K562 (cell line): ENCODE measurements around the gene CYB561A3. TPM values are rescaled to one million over a fixed set of nuclear protein-coding genes. Genes with fewer than 3 reads are reported as not detected.
A peak's percentile ranks its signal among the peaks of the same experiment; 100 is the strongest.

Experiments used
- ARID3A ChIP-seq: IDR thresholded peaks from 2 replicates; pipeline ENCODE4 v1.6.1; 2012; ENCODE audit warnings: low read depth, low read length, improper control_type of control experiment, borderline replicate concordance
- DPF2 ChIP-seq: fragments of 450-650 bp; IDR thresholded peaks from 2 replicates; pipeline ENCODE4 v1.6.1; 2016
- HDAC8 ChIP-seq: fragments of 450-650 bp; IDR thresholded peaks from 2 replicates; pipeline ENCODE4 v1.6.1; 2016; ENCODE audit warnings: mild to moderate bottlenecking, missing genetic modification characterization, moderate library complexity, missing compliant biosample characterization
- HMBOX1 ChIP-seq: sonication (generic); IDR thresholded peaks from 2 replicates; pipeline ENCODE4 v1.6.1; 2016
- HMG20A ChIP-seq: fragments of 450-650 bp; formaldehyde crosslinking; conservative IDR thresholded peaks from 2 replicates; pipeline ENCODE4 v1.4.0; 2020; ENCODE audit warnings: mild to moderate bottlenecking, mixed read lengths
- HNRNPUL1 ChIP-seq: fragments of 200-400 bp; formaldehyde crosslinking; IDR thresholded peaks from 2 replicates; pipeline ENCODE4 v1.6.1; 2017; ENCODE audit warnings: low read length
- KAT7 ChIP-seq: sonication (generic); formaldehyde crosslinking; IDR thresholded peaks from 2 replicates; pipeline ENCODE4 v1.8.0; 2022; ENCODE audit warnings: missing genetic modification reagents, mild to moderate bottlenecking, borderline replicate concordance
- KLF6 ChIP-seq: fragments of 250-450 bp; sonication (Bioruptor Pico); IDR thresholded peaks from 2 replicates; pipeline ENCODE4 v1.4.0; 2020; ENCODE audit warnings: mild to moderate bottlenecking, moderate library complexity, borderline replicate concordance
- LARP7 ChIP-seq: fragments of 450-650 bp; IDR thresholded peaks from 2 replicates; pipeline ENCODE4 v1.6.1; 2016
- MTA3 ChIP-seq: fragments of 450-650 bp; formaldehyde crosslinking; IDR thresholded peaks from 2 replicates; pipeline ENCODE4 v1.6.1; 2017; ENCODE audit warnings: mild to moderate bottlenecking, borderline replicate concordance
- NCOR1 ChIP-seq: fragments of 450-650 bp; IDR thresholded peaks from 2 replicates; pipeline ENCODE4 v1.6.1; 2016; ENCODE audit warnings: mild to moderate bottlenecking, moderate library complexity
- NFE2 ChIP-seq: IDR thresholded peaks from 2 replicates; pipeline ENCODE4 v1.6.1; 2014; ENCODE audit warnings: antibody characterized with exemption, low read depth
- NKRF ChIP-seq: fragments of 450-650 bp; IDR thresholded peaks from 2 replicates; pipeline ENCODE4 v1.6.1; 2016; ENCODE audit warnings: borderline replicate concordance
- PPARD ChIP-seq: fragments of 250-450 bp; sonication (Bioruptor Pico); IDR thresholded peaks from 2 replicates; pipeline ENCODE4 v1.8.0; 2022; ENCODE audit warnings: inconsistent platforms, mild to moderate bottlenecking, moderate library complexity
- RHOXF2B ChIP-seq: fragments of 250-450 bp; sonication (Bioruptor Pico); conservative IDR thresholded peaks from 2 replicates; pipeline ENCODE4 v1.5.1; 2021
- SAFB ChIP-seq: fragments of 200-400 bp; formaldehyde crosslinking; IDR thresholded peaks from 2 replicates; pipeline ENCODE4 v1.6.1; 2017; ENCODE audit warnings: low read depth, low read length, borderline replicate concordance
- SMARCB1 ChIP-seq: IDR thresholded peaks from 2 replicates; pipeline ENCODE4 v1.6.1; 2011; ENCODE audit warnings: improper control_type of control experiment, low read depth; ENCODE audit not compliant: insufficient read length
- SREBF2 ChIP-seq: sonication (generic); formaldehyde crosslinking; IDR thresholded peaks from 2 replicates; pipeline ENCODE4 v1.4.0; 2020; ENCODE audit warnings: mild to moderate bottlenecking, missing genetic modification reagents
- ZFPM2 ChIP-seq: fragments of 250-450 bp; sonication (Bioruptor Pico); IDR thresholded peaks from 2 replicates; pipeline ENCODE4 v1.5.1; 2022; ENCODE audit warnings: mild to moderate bottlenecking
- ZNF184 ChIP-seq: sonication (generic); formaldehyde crosslinking; IDR thresholded peaks from 2 replicates; pipeline ENCODE4 v1.5.0; 2020; ENCODE audit warnings: missing genetic modification reagents
- ZNF282 ChIP-seq: sonication (generic); formaldehyde crosslinking; IDR thresholded peaks from 2 replicates; pipeline ENCODE4 v1.8.1; 2023; ENCODE audit warnings: missing genetic modification reagents
- ZNF584 ChIP-seq: fragments of 200-800 bp; sonication (Bioruptor generic); IDR thresholded peaks from 2 replicates; pipeline ENCODE4 v1.6.1; 2016; ENCODE audit warnings: low read depth, mild to moderate bottlenecking, missing genetic modification characterization, missing compliant biosample characterization
- ZNF589 ChIP-seq: fragments of 200-800 bp; sonication (Bioruptor generic); IDR thresholded peaks from 2 replicates; pipeline ENCODE4 v1.6.1; 2016; ENCODE audit warnings: low read depth, missing genetic modification characterization, missing compliant biosample characterization
- polyA plus RNA-seq, 8 experiments: library from polyadenylated mRNA; depleted of rRNA in 4 of 8; stranded (reverse) in 5 of 8; unstranded in 3 of 8; fragments of >200 nt; fragmentation: Nextera tagmentation in 2 of 8; fragmentation: Illumina TruSeq in 1 of 8; extraction: Ambion mirVana in 2 of 8; extraction: Trizol in 1 of 8; gene quantifications; 2 replicates each; pipeline versions ENCODE4 v1.2.1 to v1.2.3, GENCODE V29; 2011 to 2014; ENCODE audit warnings: inconsistent platforms in 1 of 8, missing spikeins in 1 of 8
- total RNA-seq, 7 experiments: library from RNA; depleted of rRNA in 6 of 7; stranded (reverse); fragments of >200 nt in 6 of 7; fragmentation: Illumina TruSeq in 2 of 7; extraction: Trizol in 2 of 7; gene quantifications; 2 replicates each; pipeline versions ENCODE4 v1.2.1 to v1.2.3, GENCODE V29; 2011 to 2021; ENCODE audit warnings: low replicate concordance in 1 of 7
- TF ChIP-seq, protein P1 (sequence below): sonication (generic); formaldehyde crosslinking; IDR thresholded peaks from 2 replicates; pipeline ENCODE4 v1.5.0; 2020; ENCODE audit warnings: missing genetic modification reagents

CYB561A3 gene
- total and polyA plus RNA-seq, 9 of the 15 experiments (the other 6 are each of a cell fraction or from before 2014, with no cell fraction given), result 29.2 to 78.9 (median 37.9) TPM

DNA sequence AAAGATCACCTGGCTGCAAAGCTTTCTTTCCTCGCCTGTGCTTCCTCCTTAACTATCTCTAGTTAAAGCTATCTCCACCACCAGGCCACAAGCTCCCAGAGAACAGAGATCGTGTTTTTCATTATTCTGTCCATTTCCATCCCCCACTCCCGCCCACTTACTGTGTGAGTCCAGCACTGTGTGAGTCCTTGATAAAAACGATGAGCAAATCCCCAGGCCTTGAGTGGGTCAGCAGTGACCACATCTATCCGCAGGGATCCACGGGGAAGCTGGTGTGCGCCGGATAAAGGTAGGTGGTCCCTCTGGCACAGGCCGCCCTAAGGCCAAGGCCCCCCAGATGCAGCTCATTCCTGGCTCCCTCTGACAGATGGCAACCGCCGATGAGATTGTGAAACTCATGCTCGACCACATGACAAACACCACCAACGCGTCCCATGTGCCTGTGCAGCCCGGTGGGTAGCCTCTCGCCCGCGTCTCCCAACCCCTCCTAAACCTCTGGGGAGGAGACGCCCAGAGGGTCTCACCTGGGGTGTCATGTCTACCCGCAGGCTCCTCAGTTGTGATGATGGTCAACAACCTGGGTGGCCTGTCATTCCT, 19.4 kb downstream of the CYB561A3 start (continued):
- TF ChIP-seq HMBOX1, result peak; percentile 95
- peak; percentile 95 for TF ChIP-seq NCOR1
- no peak for TF ChIP-seq HDAC8
- TF ChIP-seq ZNF184 (CRISPR knock-in tag), result no peak
- TF ChIP-seq LARP7, result no peak
- no peak for TF ChIP-seq SAFB
- TF ChIP-seq HMG20A (CRISPR knock-in tag), result no peak
- TF ChIP-seq NKRF, result 0 out of 2 replicates have a peak, but pooled peaks have one; percentile 7
- no peak for TF ChIP-seq ZFPM2 (CRISPR knock-in tag)
- peak; percentile 95 for TF ChIP-seq DPF2
- TF ChIP-seq ARID3A, result 0 out of 2 replicates have a peak, but pooled peaks have one; percentile 59
- TF ChIP-seq ZNF282 (CRISPR knock-in tag), result no peak
- 0 out of 2 replicates have a peak, but pooled peaks have one; percentile 72 for TF ChIP-seq KAT7 (CRISPR knock-in tag)
- TF ChIP-seq, protein P1, sequence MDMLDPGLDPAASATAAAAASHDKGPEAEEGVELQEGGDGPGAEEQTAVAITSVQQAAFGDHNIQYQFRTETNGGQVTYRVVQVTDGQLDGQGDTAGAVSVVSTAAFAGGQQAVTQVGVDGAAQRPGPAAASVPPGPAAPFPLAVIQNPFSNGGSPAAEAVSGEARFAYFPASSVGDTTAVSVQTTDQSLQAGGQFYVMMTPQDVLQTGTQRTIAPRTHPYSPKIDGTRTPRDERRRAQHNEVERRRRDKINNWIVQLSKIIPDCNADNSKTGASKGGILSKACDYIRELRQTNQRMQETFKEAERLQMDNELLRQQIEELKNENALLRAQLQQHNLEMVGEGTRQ (CRISPR knock-in tag), result peak; percentile 26; the same call in 1 of the 2 replicates
- TF ChIP-seq RHOXF2B (CRISPR knock-in tag), result no peak
- TF ChIP-seq ZNF584 (CRISPR knock-in tag), result no peak
- peak; percentile 84; the same call in 1 of the 2 replicates for TF ChIP-seq MTA3
- TF ChIP-seq PPARD, result no peak
- no peak for TF ChIP-seq HNRNPUL1
- peak; percentile 64; the same call in 1 of the 2 replicates for TF ChIP-seq ZNF589 (CRISPR knock-in tag)
- TF ChIP-seq NFE2, result 0 out of 2 replicates have a peak, but pooled peaks have one; percentile 3
- no peak for TF ChIP-seq SMARCB1
- no peak for TF ChIP-seq SREBF2 (CRISPR knock-in tag)
- no peak for TF ChIP-seq KLF6 (CRISPR knock-in tag)
